GM12878 (cell line): ENCODE data around the gene CCDC9. TPM values are rescaled to one million over a fixed set of nuclear protein-coding genes. Genes with fewer than 3 reads are reported as not detected.

Source experiments
- BHLHE40 ChIP-seq, 2 experiments: fragments of 450-650 bp in 1 of 2; IDR thresholded peaks; 2 replicates each; pipeline ENCODE4 v1.6.1; 2011 to 2017; ENCODE audit warnings: low read depth in 2 of 2, borderline replicate concordance in 1 of 2, improper control_type of control experiment in 1 of 2, low read length in 1 of 2, mild to moderate bottlenecking in 1 of 2
- EGR1 ChIP-seq, 2 experiments: IDR thresholded peaks; 1 replicate in 1 of 2; 2 replicates in 1 of 2; pipeline ENCODE4 v1.6.1; 2011 to 2012; ENCODE audit warnings: low read depth in 2 of 2, low read length in 2 of 2, borderline replicate concordance in 1 of 2, mild to moderate bottlenecking in 1 of 2, moderate library complexity in 1 of 2
- EP300 ChIP-seq, 2 experiments: fragments of 150-350 bp in 1 of 2; IDR thresholded peaks; 2 replicates each; pipeline ENCODE4 v1.6.1; 2011 to 2012; ENCODE audit warnings: low read depth in 2 of 2, low read length in 2 of 2, borderline replicate concordance in 1 of 2, improper control_type of control experiment in 1 of 2, inconsistent platforms in 1 of 2; ENCODE audit not compliant: control insufficient read depth in 1 of 2
- FOXK2 ChIP-seq: fragments of 450-650 bp; IDR thresholded peaks from 2 replicates; pipeline ENCODE4 v1.6.1; 2017; ENCODE audit warnings: mild to moderate bottlenecking, moderate library complexity
- HDAC6 ChIP-seq: fragments of 200-600 bp; sonication (generic); IDR thresholded peaks from one replicate; pipeline ENCODE4 v1.8.0; 2017; ENCODE audit warnings: antibody characterized with exemption; ENCODE audit not compliant: unreplicated experiment
- KLF5 ChIP-seq: fragments of 450-650 bp; IDR thresholded peaks from 2 replicates; pipeline ENCODE4 v1.6.1; 2014; ENCODE audit warnings: mild to moderate bottlenecking; ENCODE audit not compliant: partially characterized antibody
- MTA3 ChIP-seq: IDR thresholded peaks from 2 replicates; pipeline ENCODE4 v1.6.1; 2012; ENCODE audit warnings: low read length, inconsistent platforms, borderline replicate concordance
- MYC ChIP-seq: IDR thresholded peaks from 2 replicates; pipeline ENCODE4 v1.6.1; 2011; ENCODE audit warnings: mild to moderate bottlenecking, low read length, moderate library complexity, inconsistent platforms; ENCODE audit not compliant: insufficient read depth, insufficient replicate concordance, insufficient read length, severe bottlenecking
- RBBP5 ChIP-seq: fragments of 200-600 bp; sonication (generic); conservative IDR thresholded peaks from 2 replicates; pipeline ENCODE4 v1.6.1; 2016
- RFX5 ChIP-seq: IDR thresholded peaks from 2 replicates; pipeline ENCODE4 v1.6.1; 2011; ENCODE audit warnings: low read depth, low read length, improper control_type of control experiment
- SMAD1 ChIP-seq: fragments of 450-650 bp; IDR thresholded peaks from 2 replicates; pipeline ENCODE4 v1.6.1; 2018; ENCODE audit warnings: mild to moderate bottlenecking, low read depth; ENCODE audit not compliant: partially characterized antibody
- TARDBP ChIP-seq: IDR thresholded peaks from 2 replicates; pipeline ENCODE4 v1.6.1; 2016; ENCODE audit warnings: borderline replicate concordance
- TBL1XR1 ChIP-seq: IDR thresholded peaks from 2 replicates; pipeline ENCODE4 v1.6.1; 2012; ENCODE audit warnings: low read depth, low read length, improper control_type of control experiment
- polyA plus RNA-seq, 11 experiments: library from polyadenylated mRNA; depleted of rRNA in 4 of 11; unstranded in 6 of 11; stranded (reverse) in 5 of 11; fragments of >200 nt; fragmentation: Nextera tagmentation in 4 of 11; fragmentation: Illumina TruSeq in 1 of 11; extraction: Ambion mirVana in 4 of 11; extraction: Trizol in 1 of 11; gene quantifications; 1 replicate in 1 of 11; 2 replicates in 10 of 11; pipeline versions ENCODE4 v1.2.1 to v1.2.3, GENCODE V29; 2011 to 2016; ENCODE audit warnings: inconsistent platforms in 2 of 11, missing spikeins in 2 of 11, low read depth in 1 of 11
- total RNA-seq, 4 experiments: library from RNA; depleted of rRNA in 3 of 4; stranded (reverse); fragments of >200 nt in 3 of 4; fragmentation: Illumina TruSeq in 1 of 4; extraction: Trizol in 1 of 4; gene quantifications; 2 replicates each; pipeline versions ENCODE4 v1.2.1 to v1.2.3, GENCODE V29; 2013 to 2021
- TF ChIP-seq, protein P1 (sequence below): IDR thresholded peaks from 2 replicates; pipeline ENCODE4 v1.6.1; 2011; ENCODE audit warnings: mild to moderate bottlenecking, low read depth, low read length, moderate library complexity; ENCODE audit not compliant: insufficient replicate concordance
- TF ChIP-seq, protein P2 (sequence below): fragments of 450-650 bp; conservative IDR thresholded peaks from 2 replicates; pipeline ENCODE4 v1.6.1; 2017; ENCODE audit warnings: mild to moderate bottlenecking, moderate library complexity
- TF ChIP-seq, protein P3 (sequence below): fragments of 450-650 bp; IDR thresholded peaks from 2 replicates; pipeline ENCODE4 v1.6.1; 2016; ENCODE audit warnings: mild to moderate bottlenecking
- TF ChIP-seq, protein P4 (sequence below): IDR thresholded peaks from 2 replicates; pipeline ENCODE4 v1.6.1; 2011; ENCODE audit warnings: borderline replicate concordance, low read depth, mild to moderate bottlenecking, moderate library complexity, low read length; ENCODE audit not compliant: insufficient read depth, poor library complexity, severe bottlenecking

The CCDC9 gene
- total and polyA plus RNA-seq, 10 of the 15 experiments (the other 5 are each of a cell fraction or from before 2014, with no cell fraction given), result 0.18 to 17.5 (median 7.1) TPM; not detected in 1

DNA sequence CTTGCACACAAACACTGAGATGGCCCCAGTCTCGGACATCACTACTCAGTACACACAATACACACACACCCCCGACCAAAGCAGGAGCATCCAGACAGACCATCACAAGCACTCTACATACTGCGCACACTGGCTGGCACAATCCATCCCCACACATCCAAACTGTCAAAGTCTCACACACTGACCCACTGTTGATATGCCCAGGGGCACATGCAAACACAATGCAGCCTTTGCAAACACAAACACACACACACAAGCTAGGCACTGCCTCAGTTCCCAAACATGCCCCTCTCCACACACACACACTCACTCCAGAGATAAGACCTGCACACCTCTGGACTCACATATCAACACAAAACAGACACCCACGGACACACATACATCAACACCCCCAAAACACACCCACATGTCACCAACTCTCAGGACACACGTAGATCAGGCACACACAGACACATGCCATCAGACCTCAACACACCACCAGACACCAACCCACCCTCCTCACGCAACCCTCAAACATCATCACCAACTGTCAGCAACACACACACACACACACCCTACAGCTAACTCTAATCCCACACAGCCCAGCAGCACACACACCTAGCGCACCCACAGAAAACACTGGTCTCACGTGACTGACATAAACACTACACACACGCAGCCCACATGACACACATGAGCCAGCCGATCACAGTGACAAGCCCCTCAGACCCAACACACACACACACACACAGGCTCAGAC lies 27.2 kb upstream of the CCDC9 start (continued):
- TF ChIP-seq TBL1XR1 (0 out of 2 replicates have a peak, but pooled peaks have one; percentile 11), HDAC6 (no peak), SMAD1 (peak; percentile 37), EGR1 (IDR thresholded peaks at IDR 0.05; ENCODE audit: borderline replicate concordance in 1 of 2, low read depth in 2 of 2, low read length in 2 of 2) (no peak), EP300 (IDR thresholded peaks at IDR 0.05; ENCODE audit: borderline replicate concordance in 1 of 2, control insufficient read depth in 1 of 2, low read depth in 2 of 2, low read length in 2 of 2) (0 out of 4 replicates have a peak, but pooled peaks of 1 of the 2 experiments have one; percentile 6), MYC (peak; percentile 55), MTA3 (no peak), BHLHE40 (IDR thresholded peaks at IDR 0.05; ENCODE audit: borderline replicate concordance in 1 of 2, low read depth in 2 of 2, low read length in 1 of 2) (peak; percentile 94 to 96), KLF5 (no peak), RFX5 (0 out of 2 replicates have a peak, but pooled peaks have one; percentile 15), TARDBP (0 out of 2 replicates have a peak, but pooled peaks have one; percentile 28), FOXK2 (peak; percentile 79), RBBP5 (no peak)
- TF ChIP-seq, protein P1, sequence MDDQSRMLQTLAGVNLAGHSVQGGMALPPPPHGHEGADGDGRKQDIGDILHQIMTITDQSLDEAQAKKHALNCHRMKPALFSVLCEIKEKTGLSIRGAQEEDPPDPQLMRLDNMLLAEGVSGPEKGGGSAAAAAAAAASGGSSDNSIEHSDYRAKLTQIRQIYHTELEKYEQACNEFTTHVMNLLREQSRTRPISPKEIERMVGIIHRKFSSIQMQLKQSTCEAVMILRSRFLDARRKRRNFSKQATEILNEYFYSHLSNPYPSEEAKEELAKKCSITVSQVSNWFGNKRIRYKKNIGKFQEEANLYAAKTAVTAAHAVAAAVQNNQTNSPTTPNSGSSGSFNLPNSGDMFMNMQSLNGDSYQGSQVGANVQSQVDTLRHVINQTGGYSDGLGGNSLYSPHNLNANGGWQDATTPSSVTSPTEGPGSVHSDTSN, result peak; percentile 6
- TF ChIP-seq, protein P2, sequence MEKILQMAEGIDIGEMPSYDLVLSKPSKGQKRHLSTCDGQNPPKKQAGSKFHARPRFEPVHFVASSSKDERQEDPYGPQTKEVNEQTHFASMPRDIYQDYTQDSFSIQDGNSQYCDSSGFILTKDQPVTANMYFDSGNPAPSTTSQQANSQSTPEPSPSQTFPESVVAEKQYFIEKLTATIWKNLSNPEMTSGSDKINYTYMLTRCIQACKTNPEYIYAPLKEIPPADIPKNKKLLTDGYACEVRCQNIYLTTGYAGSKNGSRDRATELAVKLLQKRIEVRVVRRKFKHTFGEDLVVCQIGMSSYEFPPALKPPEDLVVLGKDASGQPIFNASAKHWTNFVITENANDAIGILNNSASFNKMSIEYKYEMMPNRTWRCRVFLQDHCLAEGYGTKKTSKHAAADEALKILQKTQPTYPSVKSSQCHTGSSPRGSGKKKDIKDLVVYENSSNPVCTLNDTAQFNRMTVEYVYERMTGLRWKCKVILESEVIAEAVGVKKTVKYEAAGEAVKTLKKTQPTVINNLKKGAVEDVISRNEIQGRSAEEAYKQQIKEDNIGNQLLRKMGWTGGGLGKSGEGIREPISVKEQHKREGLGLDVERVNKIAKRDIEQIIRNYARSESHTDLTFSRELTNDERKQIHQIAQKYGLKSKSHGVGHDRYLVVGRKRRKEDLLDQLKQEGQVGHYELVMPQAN, result peak; percentile 39; the same call in 1 of the 2 replicates
- TF ChIP-seq, protein P3, sequence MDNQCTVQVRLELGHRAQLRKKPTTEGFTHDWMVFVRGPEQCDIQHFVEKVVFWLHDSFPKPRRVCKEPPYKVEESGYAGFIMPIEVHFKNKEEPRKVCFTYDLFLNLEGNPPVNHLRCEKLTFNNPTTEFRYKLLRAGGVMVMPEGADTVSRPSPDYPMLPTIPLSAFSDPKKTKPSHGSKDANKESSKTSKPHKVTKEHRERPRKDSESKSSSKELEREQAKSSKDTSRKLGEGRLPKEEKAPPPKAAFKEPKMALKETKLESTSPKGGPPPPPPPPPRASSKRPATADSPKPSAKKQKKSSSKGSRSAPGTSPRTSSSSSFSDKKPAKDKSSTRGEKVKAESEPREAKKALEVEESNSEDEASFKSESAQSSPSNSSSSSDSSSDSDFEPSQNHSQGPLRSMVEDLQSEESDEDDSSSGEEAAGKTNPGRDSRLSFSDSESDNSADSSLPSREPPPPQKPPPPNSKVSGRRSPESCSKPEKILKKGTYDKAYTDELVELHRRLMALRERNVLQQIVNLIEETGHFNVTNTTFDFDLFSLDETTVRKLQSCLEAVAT, result peak; percentile 46; the same call in 1 of the 2 replicates
- TF ChIP-seq, protein P4, sequence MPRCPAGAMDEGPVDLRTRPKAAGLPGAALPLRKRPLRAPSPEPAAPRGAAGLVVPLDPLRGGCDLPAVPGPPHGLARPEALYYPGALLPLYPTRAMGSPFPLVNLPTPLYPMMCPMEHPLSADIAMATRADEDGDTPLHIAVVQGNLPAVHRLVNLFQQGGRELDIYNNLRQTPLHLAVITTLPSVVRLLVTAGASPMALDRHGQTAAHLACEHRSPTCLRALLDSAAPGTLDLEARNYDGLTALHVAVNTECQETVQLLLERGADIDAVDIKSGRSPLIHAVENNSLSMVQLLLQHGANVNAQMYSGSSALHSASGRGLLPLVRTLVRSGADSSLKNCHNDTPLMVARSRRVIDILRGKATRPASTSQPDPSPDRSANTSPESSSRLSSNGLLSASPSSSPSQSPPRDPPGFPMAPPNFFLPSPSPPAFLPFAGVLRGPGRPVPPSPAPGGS, result peak; percentile 45
